ENCODE measurements around the gene OR5K4.

The OR5K4 gene, protein sequence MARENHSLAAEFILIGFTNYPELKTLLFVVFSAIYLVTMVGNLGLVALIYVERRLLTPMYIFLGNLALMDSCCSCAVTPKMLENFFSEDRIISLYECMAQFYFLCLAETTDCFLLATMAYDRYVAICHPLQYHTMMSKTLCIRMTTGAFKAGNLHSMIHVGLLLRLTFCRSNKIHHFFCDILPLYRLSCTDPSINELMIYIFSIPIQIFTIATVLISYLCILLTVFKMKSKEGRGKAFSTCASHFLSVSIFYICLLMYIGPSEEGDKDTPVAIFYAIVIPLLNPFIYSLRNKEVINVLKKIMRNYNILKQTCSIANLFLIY

GRCh38 chr3:98353554-98353953, at the start of gene OR5K4:
TSS of gene OR5K4 (plus strand) at chr3:98353854. CDS start at chr3:98353854, 0 bp downstream.
- DNase-seq = no peak

DNA sequence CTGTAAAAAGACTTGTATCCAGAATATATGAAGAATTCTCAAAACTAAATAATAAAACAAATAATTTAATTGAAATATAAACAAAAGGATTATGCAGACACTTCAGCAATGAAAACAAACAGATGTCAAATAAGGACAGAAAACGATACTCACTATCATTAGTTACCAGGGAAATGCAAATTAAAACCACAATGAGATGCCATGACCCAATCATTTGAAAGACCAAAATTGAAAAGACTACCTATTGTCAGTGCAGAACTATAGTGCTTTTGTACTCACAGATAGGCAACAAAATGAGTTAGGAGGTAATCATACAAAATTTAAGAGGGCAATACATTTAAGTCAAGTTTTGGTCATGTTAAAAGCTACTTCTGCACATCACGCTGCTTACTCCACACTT, 31.6 kb upstream of the OR5K4 start:
- DNase-seq = no peak

- no peak for DNase-seq
Measured at GRCh38 chr3:98322686-98323085, 31.0 kb upstream of the OR5K4 start.

- DNase-seq = no peak
Measured at GRCh38 chr3:98323425-98323824, 30.2 kb upstream of the OR5K4 start.

DNA sequence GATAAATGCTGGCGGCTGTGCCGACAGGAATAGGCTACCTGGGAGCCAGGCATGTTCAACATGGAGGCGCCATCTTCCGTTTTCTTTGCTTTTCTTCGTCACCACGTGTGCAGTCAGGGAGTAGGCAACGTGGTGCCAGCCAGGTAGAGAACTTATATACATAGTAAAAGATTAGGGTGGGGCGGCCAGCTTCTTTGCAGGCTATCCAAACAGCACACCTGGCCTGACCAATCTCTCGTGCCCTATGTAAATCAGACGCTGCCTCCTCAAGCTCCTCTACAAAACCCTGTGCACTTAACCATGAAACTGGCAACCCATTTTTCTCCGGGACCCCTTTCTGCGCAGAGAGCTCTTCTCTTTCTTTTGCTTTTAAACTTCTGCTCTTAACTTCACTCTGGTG, 28.6 kb upstream of the OR5K4 start:
- DNase-seq = no peak

DNA sequence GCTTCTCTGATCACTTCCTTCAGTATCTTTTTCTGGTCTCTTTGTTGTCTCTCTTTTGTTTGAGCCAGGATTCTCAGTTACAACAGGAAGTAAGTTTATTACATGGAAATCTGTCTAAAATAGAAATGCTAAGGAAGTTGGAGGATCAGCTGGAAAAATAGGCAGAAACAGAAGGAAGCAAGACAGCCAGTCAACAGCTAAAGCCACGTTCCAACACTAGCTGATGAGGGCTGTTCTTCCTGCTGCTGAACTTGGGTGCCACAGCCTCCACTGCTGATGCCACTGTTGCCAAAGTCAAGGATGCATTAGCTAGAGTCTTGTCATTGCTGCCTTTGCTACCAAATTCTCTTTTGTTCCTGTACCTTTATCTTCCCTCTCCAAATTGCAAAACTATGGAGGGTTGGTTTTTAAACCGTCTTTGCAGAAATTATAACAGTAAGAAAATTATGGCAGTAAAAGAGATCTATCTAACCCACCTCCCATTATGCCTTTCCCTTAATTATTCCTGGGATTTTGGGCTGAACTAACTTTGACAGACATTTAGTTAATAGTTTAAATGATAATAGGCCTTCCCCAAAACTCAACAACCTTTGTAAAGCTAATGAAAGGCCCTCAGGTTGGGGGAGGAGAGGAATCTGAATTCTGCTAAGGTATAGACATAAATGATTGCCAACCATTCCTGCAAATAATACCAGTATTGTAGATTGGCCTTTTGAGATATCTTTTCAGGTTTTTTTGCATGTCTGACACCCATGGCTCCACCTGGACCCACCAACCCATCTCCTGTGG, 27.4 kb upstream of the OR5K4 start:
- DNase-seq = no peak

DNA sequence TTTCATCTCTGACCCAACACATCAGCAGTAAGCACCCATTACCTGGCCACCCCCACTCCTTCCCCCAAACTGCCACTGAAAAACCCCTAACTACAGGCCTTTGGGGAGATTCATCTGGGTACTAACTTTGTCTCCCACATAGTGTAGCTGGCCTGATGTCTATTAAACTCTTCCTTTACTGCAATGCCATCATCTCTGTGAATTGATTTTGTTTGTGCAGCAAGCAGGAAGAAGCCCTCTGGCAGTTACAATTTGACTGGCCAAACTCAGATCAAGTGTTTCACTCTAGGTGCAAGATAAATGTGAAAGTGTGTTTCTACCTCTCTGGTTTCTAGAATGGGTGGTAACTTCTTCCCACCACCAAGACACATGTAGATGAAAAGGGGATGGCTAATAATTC, 26.7 kb upstream of the OR5K4 start:
- no peak for DNase-seq

DNA sequence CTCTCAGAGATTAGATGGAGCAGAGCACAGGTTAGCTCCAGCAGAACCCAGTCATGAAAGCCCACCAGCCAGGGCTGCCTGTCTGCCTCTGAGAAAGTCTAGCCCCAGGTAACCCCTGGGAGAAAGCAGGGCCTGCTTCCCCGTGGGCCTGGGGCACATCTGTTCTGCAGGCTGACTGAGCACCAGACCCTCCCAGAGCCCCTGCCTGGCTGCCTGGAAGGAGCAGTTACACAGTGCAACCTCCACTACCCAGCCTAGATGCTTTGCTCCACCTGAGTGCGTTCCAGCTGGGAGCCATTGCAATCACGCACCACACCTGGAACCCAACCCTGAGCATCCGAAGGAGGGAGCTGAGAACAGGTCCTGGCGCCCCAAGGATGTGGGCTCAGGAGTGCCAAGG, 24.7 kb upstream of the OR5K4 start:
- no peak for DNase-seq

DNA sequence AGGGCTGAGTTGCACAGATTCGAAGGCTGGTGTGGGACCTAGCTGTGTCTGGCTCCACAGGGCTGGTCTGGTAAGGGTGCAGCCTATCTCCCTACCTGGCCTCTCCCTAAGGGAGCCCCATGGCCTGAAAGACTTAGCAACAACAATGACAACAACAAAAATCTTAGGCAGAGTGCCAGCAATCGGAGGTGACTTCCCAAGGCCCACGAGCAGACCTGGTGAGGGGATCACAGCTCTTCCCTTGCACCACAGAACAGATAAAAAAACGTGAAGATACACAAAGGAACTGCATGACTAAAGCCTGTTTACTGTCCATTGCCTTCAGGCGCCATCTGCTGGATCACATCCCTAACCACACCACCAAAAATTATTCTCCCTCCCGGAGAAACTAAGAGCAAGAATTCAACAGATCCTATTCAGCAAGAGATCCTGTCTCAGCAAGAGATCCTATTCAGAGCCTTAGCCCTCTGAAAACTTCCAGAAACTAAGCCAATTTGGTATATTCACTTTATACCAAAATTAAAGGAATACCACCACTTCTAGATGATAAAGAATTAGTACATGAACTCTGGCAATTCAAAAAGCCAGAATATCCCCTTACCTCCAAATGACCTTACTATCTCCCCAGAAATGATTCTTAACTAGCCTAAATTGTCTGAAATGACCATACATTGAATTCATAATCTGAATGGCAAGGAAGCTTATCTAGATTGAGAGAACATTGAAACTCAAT, 24.1 kb upstream of the OR5K4 start:
- peak; percentile 41 for DNase-seq

GRCh38 chr3:98331329-98331728, 22.3 kb upstream of the OR5K4 start:
- DNase-seq = no peak

- no peak for DNase-seq
Measured at GRCh38 chr3:98333989-98334606, 19.6 kb upstream of the OR5K4 start.

GRCh38 chr3:98339031-98339430, 14.6 kb upstream of the OR5K4 start:
- no peak for DNase-seq

DNA sequence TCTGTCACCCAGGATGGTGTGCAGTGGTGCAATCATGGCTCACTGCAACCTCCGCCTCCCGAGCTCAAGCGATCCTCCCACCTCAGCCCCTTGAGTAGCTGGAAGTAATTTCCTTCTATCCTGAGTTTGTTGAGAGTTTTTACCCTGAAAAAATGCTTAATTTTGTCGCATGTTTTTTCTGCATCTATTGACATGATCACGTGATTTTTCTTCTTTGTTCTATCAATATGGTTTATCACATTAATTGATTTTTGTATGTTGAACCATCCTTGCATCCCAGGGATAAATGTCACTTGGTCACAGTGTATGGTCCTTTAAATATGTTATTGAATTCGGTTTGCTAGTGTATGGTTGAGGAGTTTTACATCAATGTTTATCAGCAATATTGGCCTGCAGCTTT, 11.9 kb upstream of the OR5K4 start:
- DNase-seq = no peak

DNA sequence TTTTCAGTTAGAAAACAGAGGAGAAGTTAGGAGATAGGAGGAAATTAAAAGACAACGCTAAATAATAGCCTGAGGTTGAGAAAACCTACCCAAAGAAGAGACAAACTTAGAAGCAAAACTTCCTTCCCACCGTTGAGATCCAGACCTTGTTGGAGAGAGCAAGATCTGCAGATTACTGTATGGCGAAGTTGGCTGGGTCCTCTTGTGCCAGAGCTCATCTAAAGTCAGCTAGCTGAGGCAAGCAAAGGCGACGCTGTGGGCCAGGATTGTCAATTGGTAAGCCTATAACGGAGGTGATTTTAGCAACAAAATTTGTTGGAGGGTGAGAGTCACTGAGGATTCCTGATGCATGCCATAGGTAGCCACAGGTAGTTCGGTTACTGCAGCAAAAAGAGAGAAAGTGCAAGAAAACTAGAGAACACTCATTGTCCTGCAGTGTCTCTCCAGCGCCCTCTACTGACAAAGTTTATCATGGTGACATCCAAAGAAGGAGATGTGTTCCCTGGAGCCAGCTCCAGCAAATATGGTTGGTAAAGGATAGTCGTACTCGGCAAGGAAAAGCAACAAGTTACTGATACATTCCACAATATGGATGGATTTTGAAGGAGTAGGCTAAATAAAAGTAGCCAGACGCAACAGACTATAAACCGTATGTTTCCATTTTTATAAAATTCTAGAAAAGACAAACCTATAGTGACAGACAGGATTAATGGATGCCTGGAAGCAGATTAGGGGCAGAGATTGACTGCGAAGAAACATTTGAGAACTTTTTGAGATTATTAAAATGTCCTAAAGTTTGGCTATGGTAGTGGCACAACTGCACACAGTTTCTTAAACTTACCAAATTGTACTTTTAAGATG, 9.8 kb upstream of the OR5K4 start:
- no peak for DNase-seq

- DNase-seq = no peak
Measured at GRCh38 chr3:98350082-98350481, 3.6 kb upstream of the OR5K4 start.

DNA sequence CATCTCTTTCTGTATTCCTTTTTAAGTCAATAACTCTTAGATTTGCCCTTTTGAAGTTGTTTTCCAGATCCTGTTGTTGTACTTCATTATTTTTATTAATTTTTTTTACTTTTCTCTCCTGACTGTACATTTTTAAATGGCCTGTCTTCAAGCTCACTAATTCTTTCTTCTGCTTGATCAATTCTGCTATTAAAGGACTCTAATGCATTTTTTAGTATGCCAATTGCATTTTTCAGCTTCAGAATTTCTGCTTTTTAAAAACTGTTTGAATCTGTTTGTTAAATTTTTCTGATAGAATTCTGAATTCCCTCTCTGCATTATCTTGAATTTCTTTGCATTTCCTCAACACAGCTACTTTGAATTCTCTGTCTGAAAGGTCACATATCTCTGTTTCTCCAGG, 5.6 kb downstream of the OR5K4 start:
- DNase-seq = no peak

DNA sequence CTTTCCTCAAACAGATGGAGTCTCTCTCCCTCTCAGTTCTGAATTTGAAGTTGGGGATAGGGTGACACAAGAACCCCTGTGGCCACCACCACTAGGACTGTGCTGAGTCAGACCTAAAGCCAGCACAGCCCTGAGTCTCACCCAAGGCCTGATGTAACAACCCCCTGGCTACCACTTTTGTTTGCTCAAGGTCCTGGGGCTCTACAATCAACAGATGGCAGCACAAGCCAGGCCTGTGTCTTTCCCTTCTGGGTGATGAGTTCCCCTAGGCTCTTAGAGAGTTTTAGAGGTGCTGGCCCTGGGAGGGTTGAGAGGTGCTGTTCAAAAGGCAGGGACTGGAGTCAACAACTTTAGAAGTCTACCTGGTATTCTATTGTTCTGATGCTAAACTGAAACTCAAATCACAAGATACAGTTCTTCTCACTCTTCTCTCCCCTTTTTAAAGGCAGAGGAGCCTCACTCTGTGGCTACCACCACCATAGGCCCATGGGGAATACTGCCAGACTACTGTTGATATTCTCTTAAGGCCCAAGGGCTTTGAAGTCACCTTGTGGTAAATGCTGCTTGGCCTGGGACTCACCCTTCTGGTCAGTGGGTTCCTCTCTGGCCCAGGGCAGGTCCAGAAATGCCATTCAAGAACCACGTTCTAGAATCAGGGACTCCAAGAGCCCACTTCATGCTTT, 6.5 kb downstream of the OR5K4 start:
- no peak for DNase-seq

GRCh38 chr3:98360681-98361080, 7.0 kb downstream of the OR5K4 start:
- DNase-seq = no peak

DNA sequence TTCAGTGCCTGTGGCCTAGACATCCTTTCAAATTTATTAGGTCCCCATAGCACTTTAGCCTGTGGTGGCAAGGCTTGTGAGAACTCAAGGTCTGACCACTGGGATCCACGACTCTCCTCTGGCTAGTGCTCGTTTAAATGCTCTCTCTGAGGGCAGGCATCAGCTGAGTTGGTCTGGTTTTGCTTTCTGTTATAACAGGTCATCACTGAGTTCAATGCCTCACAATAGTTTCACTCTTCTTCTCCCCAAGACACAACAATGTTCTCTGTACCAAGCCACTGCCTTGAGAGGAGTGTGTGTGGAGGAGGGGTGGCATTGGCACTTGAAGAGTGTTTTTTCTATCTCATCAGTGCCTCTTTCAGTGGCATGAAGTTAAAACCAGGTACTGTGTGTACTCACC, 7.6 kb downstream of the OR5K4 start:
- DNase-seq = no peak

DNA sequence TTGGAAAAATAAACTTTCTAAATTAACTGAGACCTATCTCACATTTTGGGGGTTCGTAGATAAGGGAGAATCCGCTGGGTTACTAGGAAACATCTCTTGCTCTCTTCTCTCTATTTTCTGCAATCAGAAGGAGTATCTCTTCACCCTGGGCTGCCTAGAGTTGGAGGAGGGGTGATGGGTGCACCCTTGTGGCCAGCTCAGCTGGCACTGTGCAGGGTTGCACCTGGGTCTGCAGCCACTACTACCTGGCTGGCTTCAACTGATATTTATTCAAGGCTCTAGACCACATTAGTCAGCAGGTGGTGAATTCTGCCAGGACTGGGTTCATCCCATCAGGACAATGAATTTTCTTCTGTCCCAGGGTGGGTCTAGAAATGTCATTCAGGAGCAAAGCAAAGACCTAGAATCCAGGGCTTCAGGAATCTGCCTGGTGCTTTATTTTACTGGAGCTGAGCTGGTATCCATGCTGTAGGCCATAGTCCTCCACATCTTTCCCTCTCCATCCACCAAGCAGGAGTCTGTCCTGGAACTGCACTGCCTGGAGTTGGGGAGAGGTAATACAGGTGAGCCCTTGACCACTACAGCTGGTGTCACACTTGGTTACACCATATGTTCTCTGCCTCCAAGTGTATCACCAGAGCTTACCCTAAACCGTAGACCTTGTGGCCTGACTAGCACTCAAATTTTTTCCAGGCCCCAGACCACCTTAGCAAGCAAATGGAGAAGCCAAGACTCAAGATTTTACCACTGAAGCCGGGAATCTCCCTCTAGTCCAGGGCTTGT, 14.0 kb downstream of the OR5K4 start:
- DNase-seq = no peak

DNA sequence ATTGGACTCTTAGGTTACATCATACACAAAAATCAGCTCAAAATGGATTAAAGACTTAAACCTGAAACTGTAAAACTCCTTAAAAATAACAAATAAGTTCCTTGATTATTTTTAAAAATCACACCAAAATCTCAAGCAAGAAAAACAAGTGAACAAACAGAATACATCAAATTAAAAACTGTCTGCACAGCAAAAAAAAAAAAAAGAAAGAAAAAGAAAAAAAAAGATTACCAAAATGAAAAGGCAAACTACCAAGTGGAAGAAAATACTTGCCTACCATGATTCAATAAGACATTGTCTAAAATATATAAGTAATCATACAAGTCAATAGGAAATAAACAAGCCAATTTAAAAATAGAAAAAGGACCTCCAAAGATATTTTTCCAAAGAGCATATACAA, 17.5 kb downstream of the OR5K4 start:
- DNase-seq = no peak

Data from NCI-H1092 (cell line).